Spleen (tissue), 7 donors: ENCODE measurements around the gene ATP5PO.

Source experiments
- CTCF ChIP-seq, 11 experiments: fragments of 200-600 bp in 7 of 11; fragments of 450-650 bp in 4 of 11; sonication (generic) in 4 of 11; IDR thresholded peaks in 8 of 11; conservative IDR thresholded peaks in 3 of 11; 1 replicate in 7 of 11; 2 replicates in 4 of 11; pipeline versions ENCODE4 v1.4.0 to v1.8.0; 2016 to 2021; ENCODE audit warnings: antibody characterized with exemption in 11 of 11, inconsistent platforms in 4 of 11, mild to moderate bottlenecking in 1 of 11
- POLR2AphosphoS5 ChIP-seq, 3 donors: sonication (generic); formaldehyde crosslinking; IDR thresholded peaks; one replicate each; pipeline ENCODE4 v1.5.1; 2017; ENCODE audit warnings: antibody characterized with exemption in 3 of 3
- donor health status: DM: no; HTN: no; CAD: no; lungs with moderate emphysema.
- donor health status: DM: no; HTN: no; CAD: no.
- donor health status: DM: no; HTN: no; CAD: no.

- TF ChIP-seq CTCF (IDR thresholded peaks at IDR 0.05 in 8 of 11, conservative IDR thresholded peaks at IDR 0.05 in 3 of 11), result no peak
- TF ChIP-seq POLR2AphosphoS5 (IDR thresholded peaks at IDR 0.05), result no peak
Observed at GRCh38 chr21:33897098-33897497, 18.5 kb downstream of the ATP5PO start.
